Measurements from ENCODE around the gene PYGB.

PYGB gene

GRCh38 chr20:25220810-25221591 is 26.9 kb upstream of the PYGB start:
- TF ChIP-seq CTCF (IDR thresholded peaks at IDR 0.05; ENCODE audit: low read depth, low read length, missing control alignments): no peak
- DNase-seq (ENCODE audit: low read depth): no peak

GRCh38 chr20:25221592-25222460 is 26.1 kb upstream of the PYGB start:
- no peak overlapping the region for H3K4me3 ChIP-seq (ENCODE audit: low read depth, low read length)
- TF ChIP-seq CTCF (IDR thresholded peaks at IDR 0.05; ENCODE audit: low read depth, low read length, missing control alignments): no peak
- no peak for DNase-seq (ENCODE audit: low read depth)

More at GRCh38 chr20:25220810-25221591, 26.9 kb upstream of the PYGB start:
- H3K4me3 ChIP-seq (ENCODE audit: low read depth, low read length): no peak overlapping the region

GRCh38 chr20:25222461-25223178 is 25.3 kb upstream of the PYGB start:
- no peak overlapping the region for H3K4me3 ChIP-seq (ENCODE audit: low read depth, low read length)
- no peak for TF ChIP-seq CTCF (IDR thresholded peaks at IDR 0.05; ENCODE audit: low read depth, low read length, missing control alignments)
- no peak for DNase-seq (ENCODE audit: low read depth)

GRCh38 chr20:25223179-25223661 is 24.7 kb upstream of the PYGB start:
- DNase-seq (ENCODE audit: low read depth): no peak
- no peak for TF ChIP-seq CTCF (IDR thresholded peaks at IDR 0.05; ENCODE audit: low read depth, low read length, missing control alignments)
- H3K4me3 ChIP-seq (ENCODE audit: low read depth, low read length): no peak overlapping the region

GRCh38 chr20:25223765-25224720 is 23.8 kb upstream of the PYGB start:
- no peak for DNase-seq (ENCODE audit: low read depth)
- TF ChIP-seq CTCF (IDR thresholded peaks at IDR 0.05; ENCODE audit: low read depth, low read length, missing control alignments): no peak
- no peak overlapping the region for H3K4me3 ChIP-seq (ENCODE audit: low read depth, low read length)

- no peak for DNase-seq (ENCODE audit: low read depth)
- no peak overlapping the region for H3K4me3 ChIP-seq (ENCODE audit: low read depth, low read length)
- TF ChIP-seq CTCF (IDR thresholded peaks at IDR 0.05; ENCODE audit: low read depth, low read length, missing control alignments): no peak
Measured at GRCh38 chr20:25224941-25225340, 22.9 kb upstream of the PYGB start.

All from GM12864 (cell line).